Measurements from ENCODE around the gene RBMS3.

DNA sequence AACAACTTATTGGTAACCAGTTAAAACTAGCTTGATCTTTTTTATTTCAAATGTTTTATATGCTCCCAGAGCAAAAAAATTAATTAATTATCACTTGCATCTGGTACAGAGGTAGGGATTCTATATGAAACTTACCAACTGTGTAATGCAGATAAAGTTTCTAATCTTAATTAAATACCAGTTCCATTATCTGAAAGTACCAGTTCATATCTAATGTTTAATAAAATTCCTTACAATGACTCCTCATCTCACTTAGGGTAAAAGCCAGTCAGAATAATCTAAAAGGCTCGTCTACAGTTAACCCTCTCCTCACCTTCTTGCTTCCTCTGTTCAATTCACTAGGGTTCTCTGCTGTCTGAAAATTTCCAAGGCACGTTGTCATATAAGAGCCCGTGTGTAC, 384.8 kb downstream of the RBMS3 start:
- TF ChIP-seq, protein P1, sequence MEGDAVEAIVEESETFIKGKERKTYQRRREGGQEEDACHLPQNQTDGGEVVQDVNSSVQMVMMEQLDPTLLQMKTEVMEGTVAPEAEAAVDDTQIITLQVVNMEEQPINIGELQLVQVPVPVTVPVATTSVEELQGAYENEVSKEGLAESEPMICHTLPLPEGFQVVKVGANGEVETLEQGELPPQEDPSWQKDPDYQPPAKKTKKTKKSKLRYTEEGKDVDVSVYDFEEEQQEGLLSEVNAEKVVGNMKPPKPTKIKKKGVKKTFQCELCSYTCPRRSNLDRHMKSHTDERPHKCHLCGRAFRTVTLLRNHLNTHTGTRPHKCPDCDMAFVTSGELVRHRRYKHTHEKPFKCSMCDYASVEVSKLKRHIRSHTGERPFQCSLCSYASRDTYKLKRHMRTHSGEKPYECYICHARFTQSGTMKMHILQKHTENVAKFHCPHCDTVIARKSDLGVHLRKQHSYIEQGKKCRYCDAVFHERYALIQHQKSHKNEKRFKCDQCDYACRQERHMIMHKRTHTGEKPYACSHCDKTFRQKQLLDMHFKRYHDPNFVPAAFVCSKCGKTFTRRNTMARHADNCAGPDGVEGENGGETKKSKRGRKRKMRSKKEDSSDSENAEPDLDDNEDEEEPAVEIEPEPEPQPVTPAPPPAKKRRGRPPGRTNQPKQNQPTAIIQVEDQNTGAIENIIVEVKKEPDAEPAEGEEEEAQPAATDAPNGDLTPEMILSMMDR (conservative IDR thresholded peaks at IDR 0.05; ENCODE audit: low read depth, low read length): no peak
- TF ChIP-seq EZH2 (IDR thresholded peaks at IDR 0.05; ENCODE audit: borderline replicate concordance, low read depth, low read length, poor library complexity, severe bottlenecking): no peak

Data from A673 (cell line).